Esophagus squamous epithelium (tissue), 5 donors: ENCODE data around the gene NR3C2. TPM values are rescaled to one million over a fixed set of nuclear protein-coding genes. Genes with fewer than 3 reads are reported as not detected.
"Not testable (repeated sequence)": the region's sequence is repeated elsewhere in the genome, so short reads cannot be mapped to it uniquely, and the experiment has no call there.

Experiments used
- DNase-seq: peaks from one replicate; lab custom pipeline; 2025; lab: John Stamatoyannopoulos, UW
- H3K27ac ChIP-seq, 4 donors: fragments of 200-600 bp; sonication (generic); one replicate each; pipeline ENCODE4 v1.5.1; 2016 to 2019; ENCODE audit warnings: mild to moderate bottlenecking in 1 of 4
- H3K27me3 ChIP-seq, 4 donors: fragments of 200-600 bp; sonication (generic); 1 replicate in 3 of 4; 2 replicates in 1 of 4; pipeline versions ENCODE4 v1.5.1 to v1.6.0; 2017 to 2021; ENCODE audit warnings: antibody characterized with exemption in 1 of 4
- H3K36me3 ChIP-seq, 3 donors: fragments of 200-600 bp; sonication (generic); one replicate each; pipeline ENCODE4 v1.5.1; 2016 to 2019
- H3K4me1 ChIP-seq, 3 donors: fragments of 200-600 bp; sonication (generic); one replicate each; pipeline ENCODE4 v1.5.1; 2017 to 2019
- H3K4me3 ChIP-seq, 4 donors: fragments of 200-600 bp; sonication (generic); 1 replicate in 3 of 4; 2 replicates in 1 of 4; pipeline ENCODE4 v1.5.1; 2016 to 2019; ENCODE audit warnings: mild to moderate bottlenecking in 2 of 4, moderate library complexity in 1 of 4
- H3K9me3 ChIP-seq, 3 donors: fragments of 200-600 bp; sonication (generic); one replicate each; pipeline ENCODE4 v1.5.1; 2016 to 2019
- POLR2A ChIP-seq, 4 donors: fragments of 450-650 bp; IDR thresholded peaks; one replicate each; pipeline ENCODE4 v1.6.1; 2017; ENCODE audit warnings: antibody characterized with exemption in 4 of 4, mild to moderate bottlenecking in 4 of 4, moderate library complexity in 3 of 4
- WGBS, 2 donors: methylation state at CpG; one replicate each; pipeline ENCODE4 v1.1.5; 2018; 5-methylcytosine and 5-hydroxymethylcytosine counted together
- intact Hi-C: fragments of 100-400 bp; cut with DNase I; formaldehyde crosslinking; loops from one replicate; pipeline ENCODE4 v1.15.0; 2022
- total RNA-seq, 4 donors: library from RNA; depleted of rRNA; stranded (reverse); fragments of >200 nt; gene quantifications; one replicate each; pipeline ENCODE4 v1.1.0, GENCODE V29; 2016
- TF ChIP-seq, protein P1 (sequence below), 6 experiments: fragments of 450-650 bp in 4 of 6; fragments of 200-600 bp in 2 of 6; sonication (generic) in 2 of 6; IDR thresholded peaks; one replicate each; pipeline ENCODE4 v1.5.1; 2016 to 2019; ENCODE audit warnings: antibody characterized with exemption in 6 of 6, mild to moderate bottlenecking in 4 of 6, moderate library complexity in 4 of 6
- donor health status: DM: yes; HTN: yes; CAD: no.

The NR3C2 gene
- total RNA-seq, 4 donors from 2014 or later: 1.2 to 5.3 (median 2.3) TPM

DNA sequence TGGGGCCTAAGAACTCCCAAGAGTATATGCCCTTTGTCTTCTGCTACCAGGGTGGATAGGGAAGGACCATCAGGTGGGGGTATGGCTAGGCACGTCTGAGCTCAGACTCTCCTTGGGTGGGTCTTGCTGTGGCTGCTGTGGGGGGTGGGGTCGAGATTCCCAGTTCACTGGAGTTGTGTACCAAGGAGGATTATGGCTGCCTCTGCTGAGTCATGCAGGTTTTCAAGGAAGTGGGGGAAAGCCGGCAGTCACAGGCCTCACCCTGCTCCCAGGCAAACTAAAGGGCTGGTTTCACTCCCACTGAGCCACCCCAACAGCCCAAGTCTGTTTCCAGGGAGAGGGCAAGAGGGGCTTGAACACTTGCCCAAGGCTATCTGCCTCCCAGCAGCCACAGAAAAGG is 249.7 kb downstream of the NR3C2 start:
- Histone ChIP-seq H3K36me3 (peaks cover 0 to 23% (median 0%) of the 10 kb centered on the region in 3 donors), H3K4me1 (no peaks in the 10 kb centered on the region), H3K27ac (peak overlapping the region in 1 of 4 donors; percentile 17), H3K4me3 (no peak overlapping the region), H3K9me3 (no peaks in the 10 kb centered on the region), H3K27me3 (no peaks in the 10 kb centered on the region)
- intact Hi-C loops: no loop called here
- WGBS, 2 donors: 17 to 80% methylated on average over 1 of the region's 3 CpGs
- no peak for DNase-seq
- TF ChIP-seq, protein P1, sequence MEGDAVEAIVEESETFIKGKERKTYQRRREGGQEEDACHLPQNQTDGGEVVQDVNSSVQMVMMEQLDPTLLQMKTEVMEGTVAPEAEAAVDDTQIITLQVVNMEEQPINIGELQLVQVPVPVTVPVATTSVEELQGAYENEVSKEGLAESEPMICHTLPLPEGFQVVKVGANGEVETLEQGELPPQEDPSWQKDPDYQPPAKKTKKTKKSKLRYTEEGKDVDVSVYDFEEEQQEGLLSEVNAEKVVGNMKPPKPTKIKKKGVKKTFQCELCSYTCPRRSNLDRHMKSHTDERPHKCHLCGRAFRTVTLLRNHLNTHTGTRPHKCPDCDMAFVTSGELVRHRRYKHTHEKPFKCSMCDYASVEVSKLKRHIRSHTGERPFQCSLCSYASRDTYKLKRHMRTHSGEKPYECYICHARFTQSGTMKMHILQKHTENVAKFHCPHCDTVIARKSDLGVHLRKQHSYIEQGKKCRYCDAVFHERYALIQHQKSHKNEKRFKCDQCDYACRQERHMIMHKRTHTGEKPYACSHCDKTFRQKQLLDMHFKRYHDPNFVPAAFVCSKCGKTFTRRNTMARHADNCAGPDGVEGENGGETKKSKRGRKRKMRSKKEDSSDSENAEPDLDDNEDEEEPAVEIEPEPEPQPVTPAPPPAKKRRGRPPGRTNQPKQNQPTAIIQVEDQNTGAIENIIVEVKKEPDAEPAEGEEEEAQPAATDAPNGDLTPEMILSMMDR (IDR thresholded peaks at IDR 0.05): no peak
- TF ChIP-seq POLR2A (IDR thresholded peaks at IDR 0.05): no peak

GRCh38 chr4:148187454-148188222 is 254.6 kb downstream of the NR3C2 start:
- intact Hi-C loops: not testable (repeated sequence)

GRCh38 chr4:148184922-148185321 is 257.3 kb downstream of the NR3C2 start:
- no peaks in the 10 kb centered on the region for H3K36me3 ChIP-seq
- TF ChIP-seq, protein P1 (IDR thresholded peaks at IDR 0.05): no peak
- TF ChIP-seq POLR2A (IDR thresholded peaks at IDR 0.05): no peak
- intact Hi-C loops: no loop called here
- no peaks in the 10 kb centered on the region for H3K9me3 ChIP-seq
- H3K27me3 ChIP-seq: no peaks in the 10 kb centered on the region
- H3K4me1 ChIP-seq: no peaks in the 10 kb centered on the region
- no peak overlapping the region for H3K4me3 ChIP-seq
- no peak overlapping the region for H3K27ac ChIP-seq
- 95 to 100% methylated on average over 4 of the region's 4 CpGs for WGBS, 2 donors
- no peak for DNase-seq

More at GRCh38 chr4:148187454-148188222, 254.6 kb downstream of the NR3C2 start:
- not testable (repeated sequence) for H3K27ac ChIP-seq, H3K4me1 ChIP-seq, H3K4me3 ChIP-seq, H3K36me3 ChIP-seq, H3K27me3 ChIP-seq, H3K9me3 ChIP-seq, DNase-seq
- WGBS, 2 donors: 87% methylated on average over 5 of the region's 5 CpGs

DNA sequence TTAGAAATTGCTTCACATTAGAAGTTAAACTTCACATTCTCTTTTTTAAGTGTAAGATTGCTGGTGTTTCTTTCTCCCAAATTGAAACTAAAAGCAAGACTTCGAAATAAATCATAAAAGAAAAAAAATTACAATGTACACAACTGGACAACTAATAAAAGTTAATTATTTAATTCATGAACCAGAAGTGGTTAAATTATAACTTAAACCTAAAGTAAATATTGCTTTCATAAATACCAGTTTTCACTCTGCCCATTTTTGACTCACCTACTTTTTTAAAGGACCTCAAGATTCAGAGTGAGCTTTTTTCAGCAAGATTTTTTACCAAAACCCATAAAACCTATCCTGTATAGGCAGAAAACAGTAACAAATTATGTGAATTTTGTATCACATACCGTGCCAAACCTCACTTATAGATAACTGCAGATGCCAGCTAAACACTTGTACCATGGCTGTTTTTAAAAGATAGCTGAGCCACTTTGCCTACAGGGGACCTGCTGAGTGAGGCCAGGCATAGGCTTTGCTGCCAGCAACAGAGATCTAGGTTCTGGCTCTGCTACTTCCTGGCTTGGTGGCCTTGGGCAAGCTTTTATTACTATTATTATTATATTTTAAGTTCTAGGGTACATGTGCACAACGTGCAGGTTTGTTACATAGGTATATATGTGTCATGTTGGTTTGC is 259.8 kb downstream of the NR3C2 start:
- 82 to 84% methylated on average over 3 of the region's 3 CpGs for WGBS, 2 donors
- intact Hi-C loops: no loop called here

DNA sequence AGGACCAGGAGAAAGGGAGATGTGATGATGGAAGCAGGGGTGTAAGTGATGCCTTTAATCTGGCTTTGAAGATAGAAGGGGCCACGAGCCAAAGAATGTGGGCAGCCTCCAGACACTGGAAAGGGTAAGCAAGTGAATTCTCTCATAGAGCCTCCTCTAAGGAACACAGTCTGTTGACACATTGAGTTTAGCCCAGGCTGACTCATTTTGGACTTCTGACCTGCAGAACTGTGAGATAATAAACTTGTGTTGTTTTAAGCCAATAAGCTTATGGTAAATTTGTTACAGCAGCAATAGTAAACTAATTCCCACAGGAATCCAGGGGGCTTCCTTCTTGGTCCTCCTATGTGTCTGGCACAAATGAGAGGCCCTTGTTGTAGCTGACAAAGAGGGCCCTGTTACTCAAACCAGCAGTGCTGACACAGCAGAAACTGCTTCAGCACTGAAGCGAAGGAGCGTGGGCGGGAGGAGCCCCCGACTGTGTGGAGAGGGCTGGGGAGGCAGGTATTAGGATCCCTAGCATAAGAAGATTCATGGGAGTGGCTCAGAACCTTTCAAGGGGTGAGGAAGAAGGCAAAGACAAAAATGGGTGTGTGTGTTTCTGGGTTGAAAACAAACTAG is 268.7 kb downstream of the NR3C2 start:
- intact Hi-C loops: no loop called here

More for the DNA sequence above, 259.8 kb downstream of the NR3C2 start:
- Histone ChIP-seq H3K9me3 (no peaks in the 10 kb centered on the region), H3K4me3 (no peak overlapping the region), H3K27me3 (no peaks in the 10 kb centered on the region), H3K36me3 (no peaks in the 10 kb centered on the region), H3K4me1 (no peaks in the 10 kb centered on the region), H3K27ac (no peak overlapping the region)
- TF ChIP-seq, protein P1 (IDR thresholded peaks at IDR 0.05): no peak
- no peak for TF ChIP-seq POLR2A (IDR thresholded peaks at IDR 0.05)
- no peak for DNase-seq

More for the DNA sequence above, 268.7 kb downstream of the NR3C2 start:
- DNase-seq: no peak
- H3K27ac ChIP-seq: no peak overlapping the region
- H3K36me3 ChIP-seq: no peaks in the 10 kb centered on the region
- TF ChIP-seq, protein P1 (IDR thresholded peaks at IDR 0.05): no peak
- TF ChIP-seq POLR2A (IDR thresholded peaks at IDR 0.05): no peak
- WGBS, 2 donors: 73 to 77% methylated on average over 5 of the region's 5 CpGs
- H3K4me3 ChIP-seq: no peak overlapping the region
- H3K27me3 ChIP-seq: no peaks in the 10 kb centered on the region
- H3K4me1 ChIP-seq: peaks cover 0 to 12% (median 0%) of the 10 kb centered on the region in 3 donors
- H3K9me3 ChIP-seq: no peaks in the 10 kb centered on the region
